HCEC 1CT (cell line): ENCODE measurements around the gene SPIRE1.
"Not testable (repeated sequence)": the region's sequence is repeated elsewhere in the genome, so short reads cannot be mapped to it uniquely, and the experiment has no call there.

Experiments
- DNase-seq: peaks from one replicate; pipeline ENCODE4 v3.0.0-alpha.2; 2017

Gene SPIRE1

DNA sequence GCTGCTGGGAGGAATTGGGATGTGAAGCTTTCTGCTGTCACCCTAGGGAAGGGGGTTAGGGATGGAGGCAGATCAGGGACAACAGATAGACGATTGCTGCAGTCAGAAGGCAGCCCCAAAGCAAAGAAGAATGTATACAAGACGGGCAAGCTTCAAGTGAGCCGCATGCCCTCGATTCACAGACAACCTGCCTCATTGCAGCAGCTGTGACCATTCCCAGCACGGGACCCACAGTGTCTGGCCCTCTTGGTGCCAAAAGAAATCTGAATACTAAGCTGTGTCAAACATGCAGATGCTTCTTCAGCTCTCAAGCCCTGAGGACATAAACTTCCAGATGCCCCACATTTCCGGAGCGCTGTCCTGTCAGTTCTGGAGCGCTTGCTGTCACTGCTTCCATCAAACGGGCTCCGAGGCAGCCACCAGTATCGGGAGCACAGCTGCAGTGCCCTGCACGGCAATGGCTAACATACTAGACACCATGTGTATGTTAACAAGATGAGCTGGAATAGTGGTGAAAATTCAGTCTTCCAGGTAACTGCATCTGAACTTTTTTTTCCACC, 216.4 kb downstream of the SPIRE1 start:
- DNase-seq: no peak

GRCh38 chr18:12438257-12438656, 219.7 kb downstream of the SPIRE1 start:
- no peak for DNase-seq

- DNase-seq: no peak
These were observed 222.0 kb downstream of the SPIRE1 start for GRCh38 chr18:12435867-12436266.

GRCh38 chr18:12434541-12434929, 223.4 kb downstream of the SPIRE1 start:
- no peak for DNase-seq

DNA sequence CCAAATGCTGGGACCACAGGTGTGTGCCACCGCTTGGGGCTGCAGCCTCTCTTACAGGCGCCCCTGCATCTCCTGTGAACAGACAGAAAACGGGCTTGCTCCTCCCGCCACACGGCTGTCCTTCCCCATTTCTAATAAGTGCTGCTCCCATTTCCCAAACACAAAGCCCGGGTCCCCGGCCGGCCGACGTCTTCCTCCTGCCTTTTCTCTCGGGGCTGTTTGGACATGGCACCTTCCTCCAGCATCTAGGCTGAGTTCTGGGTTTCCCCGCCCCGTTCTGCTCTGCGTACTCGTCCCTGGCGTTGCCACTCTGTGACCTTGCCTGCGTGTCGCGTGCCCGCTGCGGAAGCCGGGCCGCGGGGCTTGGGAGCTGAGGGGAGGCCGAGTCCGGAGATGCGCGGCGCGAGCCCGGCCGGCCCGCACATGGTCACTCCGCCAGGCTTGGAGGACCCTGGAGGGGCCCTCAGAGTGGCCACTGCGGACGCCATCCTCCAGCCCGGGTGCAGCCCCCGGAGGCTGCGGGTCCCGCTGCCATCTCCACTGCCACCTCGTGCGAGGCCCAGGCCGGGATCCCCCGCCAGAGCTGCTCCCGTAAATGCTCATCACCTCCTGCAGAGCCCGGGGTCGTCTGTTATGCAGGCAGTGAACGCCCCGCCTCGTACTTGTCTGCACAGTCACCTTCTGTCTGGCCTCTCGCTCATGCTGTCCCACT, 223.9 kb downstream of the SPIRE1 start:
- no peak for DNase-seq

DNA sequence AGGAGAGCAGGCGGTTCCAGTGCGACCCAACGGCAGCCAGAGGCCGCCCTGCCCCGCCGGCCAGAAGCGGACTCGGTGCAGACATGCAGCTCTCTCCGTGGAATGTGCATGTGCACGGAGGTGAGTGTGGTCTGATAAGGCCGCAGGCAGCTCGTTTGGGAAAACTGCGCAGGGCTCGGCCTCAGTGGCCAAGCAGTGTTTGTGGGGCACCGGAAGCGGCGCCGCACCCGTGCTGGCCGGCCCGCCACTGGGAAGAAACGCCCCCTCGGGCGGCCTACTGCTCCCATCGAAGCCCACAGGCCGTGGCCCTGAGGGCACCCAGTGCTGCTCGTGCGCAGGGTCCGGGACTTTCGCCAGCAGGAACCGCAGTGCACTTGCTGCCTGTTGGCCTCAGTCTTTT, 225.0 kb downstream of the SPIRE1 start:
- DNase-seq: no peak

DNA sequence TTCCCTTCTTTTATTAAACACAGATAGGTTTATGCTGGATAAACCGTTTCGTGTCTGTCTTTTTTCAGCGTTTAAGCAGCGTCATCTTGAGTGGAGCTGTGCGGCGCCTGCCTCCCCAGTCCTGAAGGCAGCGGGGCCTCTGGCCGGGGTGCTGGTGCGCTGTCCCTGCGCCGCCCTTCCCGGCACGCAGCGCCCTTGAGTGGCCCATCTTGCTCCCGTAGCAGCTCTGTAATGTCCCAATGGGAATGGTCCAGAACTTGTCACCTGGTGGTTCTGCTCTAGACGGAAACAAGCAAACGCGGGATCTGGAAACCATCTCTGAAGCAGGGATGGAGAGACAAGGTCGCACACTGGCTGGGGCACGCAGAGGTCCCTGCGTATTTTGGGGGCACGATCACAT, 225.7 kb downstream of the SPIRE1 start:
- DNase-seq: no peak

DNA sequence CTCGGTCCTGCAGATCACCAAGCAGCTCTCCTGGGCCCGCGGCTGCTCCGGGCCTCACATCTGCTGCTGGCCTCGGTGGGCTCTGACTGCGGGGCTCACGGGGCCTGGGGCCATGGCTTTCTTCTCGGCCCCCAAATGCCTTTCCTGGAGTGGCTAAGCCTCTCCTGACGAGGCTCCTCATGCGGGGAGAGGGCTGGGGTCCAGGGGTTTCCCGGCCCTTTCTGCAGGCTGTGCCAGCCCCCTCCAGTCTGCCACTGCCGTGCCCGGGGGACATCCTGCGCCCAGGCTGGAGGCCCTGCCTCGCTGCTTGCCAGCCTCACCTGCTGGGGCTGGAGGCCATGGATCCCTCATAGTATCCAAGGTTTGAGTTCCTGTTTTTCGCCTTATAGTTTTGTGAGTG, 226.3 kb downstream of the SPIRE1 start:
- DNase-seq: no peak

DNA sequence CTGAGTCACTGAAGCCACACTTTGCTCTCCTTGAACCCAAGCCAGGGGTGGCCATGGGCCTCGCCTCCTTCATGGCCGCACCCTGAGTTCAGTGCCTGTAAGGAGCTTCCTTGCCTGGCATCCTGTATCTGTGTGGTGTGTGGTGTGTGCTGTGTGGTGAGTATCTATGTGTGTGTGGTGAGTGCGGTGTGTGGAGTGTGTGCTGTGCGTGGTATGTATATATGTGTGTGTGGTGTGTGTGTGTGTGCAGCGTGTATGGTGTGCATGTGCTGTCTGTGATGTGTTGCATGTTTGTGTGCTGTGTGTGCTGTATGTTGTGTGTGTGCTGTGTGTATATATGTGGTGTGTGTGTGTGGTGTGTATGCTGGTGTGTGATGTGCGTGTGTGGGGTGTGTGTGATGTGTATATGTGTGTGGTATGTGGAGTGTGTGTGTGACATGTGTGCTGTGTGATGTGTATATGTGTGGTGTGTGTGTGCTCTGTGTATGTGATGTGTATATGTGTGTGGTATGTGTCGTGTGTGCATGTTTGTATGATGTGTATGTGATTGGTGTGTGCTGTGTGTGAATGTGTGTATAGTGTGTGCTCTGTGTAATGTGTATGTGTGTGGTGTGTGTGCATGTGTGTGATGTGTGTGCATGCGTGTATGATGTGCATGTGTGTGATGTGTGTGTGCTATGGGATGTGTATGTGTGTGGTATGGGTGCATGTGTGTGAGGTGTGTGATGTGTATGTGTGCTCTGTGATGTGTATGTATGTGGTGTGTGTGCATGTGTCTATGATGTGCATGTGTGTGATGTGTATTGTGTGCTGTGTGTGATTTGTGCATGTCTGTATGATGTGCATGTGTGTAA, 227.5 kb downstream of the SPIRE1 start:
- DNase-seq: no peak

DNA sequence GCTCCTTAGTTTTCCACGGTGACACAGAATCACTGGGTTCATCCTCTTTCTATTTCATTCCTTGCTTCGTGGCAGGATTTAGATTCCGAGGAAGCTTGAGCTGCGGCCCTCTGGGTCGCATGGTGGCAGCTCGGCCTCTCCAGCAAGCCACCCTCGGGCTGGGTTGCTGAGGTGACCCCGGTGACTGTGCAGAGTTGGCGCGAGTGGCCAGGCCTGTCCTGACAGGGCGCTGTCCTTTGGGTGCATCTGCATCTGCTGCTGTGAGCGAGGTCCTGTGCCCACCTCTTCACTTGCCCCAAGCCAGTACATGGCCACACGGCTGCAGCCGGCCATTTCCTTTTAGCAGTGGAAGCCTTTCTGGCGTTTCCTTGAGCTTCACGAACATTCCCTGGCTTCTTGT, 228.4 kb downstream of the SPIRE1 start:
- no peak for DNase-seq

DNA sequence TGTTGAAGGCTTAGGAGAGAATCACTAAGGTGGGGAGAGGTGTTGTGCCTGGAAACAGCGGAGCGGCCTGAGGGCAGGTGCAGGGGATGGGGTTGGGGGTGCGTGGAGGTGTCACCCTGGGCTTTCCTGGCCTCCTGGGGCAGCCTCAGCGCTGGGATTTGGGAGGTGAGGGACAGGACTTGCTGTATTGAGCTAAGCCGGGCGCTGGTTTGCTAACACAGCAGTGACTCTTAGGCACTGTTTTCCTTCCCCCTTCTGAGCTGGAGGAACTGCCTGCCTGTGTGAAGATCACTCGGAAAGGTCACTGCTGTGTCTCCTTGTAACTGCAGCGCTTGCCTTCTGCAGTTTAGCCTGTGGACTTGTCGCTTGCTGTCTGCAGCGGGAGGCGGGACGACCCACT, 229.0 kb downstream of the SPIRE1 start:
- no peak for DNase-seq

DNA sequence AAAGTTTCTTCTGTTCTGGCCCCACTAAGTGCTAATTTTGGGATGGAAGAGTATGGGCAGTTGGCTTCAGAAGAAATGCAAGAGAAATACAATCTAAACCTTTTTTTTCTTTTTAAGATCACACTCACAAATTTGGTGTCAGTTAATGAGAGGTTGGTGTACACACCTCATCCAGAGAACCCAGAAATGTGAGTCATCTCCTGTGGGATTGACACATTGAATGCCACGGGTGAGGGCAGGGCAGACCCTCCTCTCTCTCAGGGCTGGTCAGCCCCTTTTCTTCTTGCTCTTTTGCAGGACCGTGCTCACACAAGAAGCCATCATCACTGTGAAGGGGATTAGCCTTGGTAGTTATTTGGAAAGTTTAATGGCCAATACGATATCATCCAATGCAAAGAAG, 231.0 kb downstream of the SPIRE1 start:
- no peak for DNase-seq

GRCh38 chr18:12424252-12424651, 233.7 kb downstream of the SPIRE1 start:
- DNase-seq: no peak

DNA sequence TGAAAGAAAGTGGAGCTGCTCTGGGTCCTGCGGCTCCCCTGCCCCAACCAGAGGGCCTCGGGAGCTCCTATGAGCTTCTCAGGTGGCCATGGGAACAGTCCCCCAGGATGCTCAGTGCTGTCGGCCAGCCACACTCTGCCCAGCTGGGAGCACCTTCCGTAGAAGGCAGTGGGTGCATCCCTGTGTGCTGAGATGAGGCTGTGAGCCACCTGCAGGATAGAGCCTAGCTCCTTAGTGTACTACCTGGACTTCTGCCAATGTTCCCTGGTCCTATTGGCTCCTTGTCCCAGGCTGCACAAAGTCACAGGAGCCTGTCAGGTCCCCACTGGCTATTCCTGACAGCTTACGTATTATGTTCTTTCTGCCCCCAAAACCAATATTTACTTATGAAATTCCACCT, 234.1 kb downstream of the SPIRE1 start:
- no peak for DNase-seq

GRCh38 chr18:12423393-12423792, 234.5 kb downstream of the SPIRE1 start:
- DNase-seq: no peak

- peak; percentile 12 for DNase-seq
These were observed 235.0 kb downstream of the SPIRE1 start for GRCh38 chr18:12422936-12423335.

DNA sequence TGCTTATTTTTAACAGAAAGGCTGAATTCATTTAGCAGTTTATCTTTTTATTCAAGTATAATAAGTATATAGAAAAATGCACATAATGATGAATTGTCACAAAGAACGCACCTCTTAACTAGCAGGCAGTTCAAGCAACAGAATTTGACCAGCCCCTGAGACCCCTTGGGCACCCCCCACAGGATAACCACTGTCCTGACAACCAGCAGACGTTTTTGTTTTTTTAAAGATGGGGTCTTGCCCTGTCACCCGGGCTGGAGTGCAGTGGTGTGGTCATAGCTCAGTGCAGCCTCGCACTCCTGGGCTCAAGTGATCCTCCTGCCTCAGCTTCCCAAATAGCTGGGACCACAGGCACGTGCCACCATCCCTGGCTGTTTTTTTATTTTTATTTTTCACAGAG, 236.2 kb downstream of the SPIRE1 start:
- DNase-seq: no peak

DNA sequence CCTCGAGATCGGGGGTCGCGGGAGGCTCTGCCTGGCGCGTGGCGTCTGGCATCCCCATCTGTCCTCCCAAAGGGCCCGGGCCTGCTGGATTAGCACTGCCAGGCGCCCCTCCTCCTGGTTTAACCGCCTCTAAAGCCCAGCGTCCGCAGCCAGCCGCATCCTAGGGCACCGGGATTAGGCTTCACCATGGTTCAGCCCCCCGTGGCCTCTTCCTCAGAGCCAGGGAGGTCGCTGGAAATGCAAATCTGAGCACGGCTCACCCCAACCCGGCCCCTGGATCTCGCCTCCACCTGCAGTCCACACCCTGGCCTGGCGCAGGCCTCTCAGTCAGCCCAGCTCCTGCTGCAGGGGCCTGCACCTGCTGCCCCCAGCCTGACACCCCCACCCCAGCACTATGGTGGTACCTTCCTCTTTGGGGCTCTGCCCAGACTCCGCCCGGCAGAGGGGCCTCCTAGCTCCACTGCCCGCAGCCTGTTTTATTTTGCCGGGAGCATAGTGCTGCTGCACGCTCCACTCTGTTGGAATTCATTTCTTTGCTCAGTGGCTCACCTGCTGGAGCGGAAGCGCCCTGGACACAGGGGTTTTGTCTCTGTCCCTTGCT, 237.0 kb downstream of the SPIRE1 start:
- DNase-seq: no peak

DNA sequence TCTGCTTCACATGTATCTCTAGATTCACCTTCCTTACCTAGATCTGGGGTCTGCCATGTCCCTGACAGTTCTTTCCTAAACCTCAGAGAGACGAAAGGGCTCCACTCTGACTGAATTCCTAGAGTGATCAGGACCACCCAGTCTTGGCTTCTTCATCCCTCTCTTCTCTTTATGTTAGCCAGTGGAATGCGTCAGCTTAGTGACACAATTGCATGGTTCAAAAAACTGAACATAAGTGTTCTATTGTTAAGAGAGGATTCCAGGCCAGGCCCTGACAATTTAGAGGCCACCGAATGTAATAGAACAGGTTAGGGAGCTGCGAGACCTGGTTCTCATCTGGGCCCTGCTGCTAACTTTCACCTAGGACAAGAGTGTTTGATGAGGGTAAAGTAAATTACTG, 240.2 kb downstream of the SPIRE1 start:
- DNase-seq: no peak

GRCh38 chr18:12416098-12416729, 241.7 kb downstream of the SPIRE1 start:
- no peak for DNase-seq

DNA sequence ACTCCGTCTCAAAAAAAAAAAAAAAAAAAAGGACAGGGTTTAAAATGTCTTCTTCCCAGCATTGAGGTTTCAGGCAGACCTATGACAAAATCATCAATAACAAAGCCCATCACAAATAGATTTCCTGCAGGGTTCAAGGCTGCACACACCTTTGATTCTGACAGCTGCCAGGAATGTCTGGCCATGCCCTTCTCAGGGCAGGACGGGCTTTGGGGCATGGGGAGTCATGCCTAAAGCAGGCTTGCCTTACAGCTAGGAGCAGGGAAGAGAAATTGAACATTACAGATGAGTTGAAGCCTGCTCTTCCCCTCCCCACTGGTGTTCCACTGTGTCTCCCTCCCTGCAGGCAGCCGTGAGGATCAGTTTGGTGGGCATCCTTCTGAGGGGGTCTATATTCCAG, 246.5 kb downstream of the SPIRE1 start:
- DNase-seq: no peak

DNA sequence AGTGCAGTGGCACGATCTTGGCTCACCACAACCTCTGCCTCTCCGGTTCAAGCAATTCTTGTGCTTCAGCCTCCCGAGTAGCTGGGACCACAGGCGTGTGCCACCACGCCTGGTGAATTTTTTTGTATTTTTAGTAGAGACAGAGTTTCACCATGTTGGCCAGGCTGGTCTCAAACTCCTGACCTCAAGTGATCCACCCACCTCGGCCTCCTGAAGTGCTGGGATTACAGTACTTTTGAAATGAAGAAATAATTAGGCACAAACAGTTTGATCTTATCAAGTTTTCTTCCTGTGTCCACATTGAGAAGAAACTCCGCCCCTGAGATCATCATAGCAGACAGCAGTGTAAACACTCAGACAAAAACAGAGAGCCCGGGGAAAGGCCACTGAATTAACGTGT, 247.2 kb downstream of the SPIRE1 start:
- DNase-seq: not testable (repeated sequence)

- no peak for DNase-seq
These were observed 247.8 kb downstream of the SPIRE1 start for GRCh38 chr18:12410081-12410481.
